Tibial nerve (tissue), 4 donors: Measurements from ENCODE around the gene PCSK5. TPM values are rescaled to one million over a fixed set of nuclear protein-coding genes. Genes with fewer than 3 reads are reported as not detected.

Experiments used
- DNase-seq, 2 donors: peaks; one replicate each; pipeline ENCODE4 v3.0.0-alpha.2; 2019; ENCODE audit warnings: low spot score in 2 of 2
- H3K27ac ChIP-seq, 4 donors: fragments of 200-600 bp; sonication (generic) in 3 of 4; one replicate each; pipeline ENCODE4 v1.5.1; 2017 to 2019; ENCODE audit warnings: mild to moderate bottlenecking in 1 of 4
- H3K27me3 ChIP-seq, 2 donors: fragments of 200-600 bp; sonication (generic) in 1 of 2; one replicate each; pipeline versions ENCODE4 v1.5.1 to v1.6.0; 2017 to 2019
- H3K36me3 ChIP-seq, 3 donors: fragments of 200-600 bp; sonication (generic); one replicate each; pipeline ENCODE4 v1.5.1; 2018 to 2019
- H3K4me1 ChIP-seq, 4 donors: fragments of 200-600 bp; sonication (generic) in 3 of 4; one replicate each; pipeline ENCODE4 v1.5.1; 2017 to 2019
- H3K4me3 ChIP-seq, 4 donors: fragments of 200-600 bp; sonication (generic) in 3 of 4; one replicate each; pipeline ENCODE4 v1.5.1; 2017 to 2019; ENCODE audit warnings: mild to moderate bottlenecking in 1 of 4, moderate library complexity in 1 of 4
- H3K9me3 ChIP-seq, 4 donors: fragments of 200-600 bp; sonication (generic) in 3 of 4; one replicate each; pipeline ENCODE4 v1.5.1; 2017 to 2019
- CTCF ChIP-seq, 5 experiments: fragments of 200-600 bp in 3 of 5; fragments of 450-650 bp in 2 of 5; sonication (generic) in 3 of 5; IDR thresholded peaks; one replicate each; pipeline ENCODE4 v1.5.1; 2016 to 2019; ENCODE audit warnings: antibody characterized with exemption in 5 of 5, mild to moderate bottlenecking in 3 of 5, moderate library complexity in 2 of 5
- EP300 ChIP-seq, 2 donors: sonication (generic); formaldehyde crosslinking; IDR thresholded peaks; one replicate each; pipeline ENCODE4 v1.6.1; 2017; ENCODE audit warnings: antibody characterized with exemption in 2 of 2, mild to moderate bottlenecking in 1 of 2
- POLR2A ChIP-seq, 2 donors: fragments of 450-650 bp; IDR thresholded peaks; one replicate each; pipeline ENCODE4 v1.6.1; 2017; ENCODE audit warnings: antibody characterized with exemption in 2 of 2, mild to moderate bottlenecking in 2 of 2, moderate library complexity in 2 of 2
- WGBS, 2 donors: methylation state at CpG; one replicate each; pipeline ENCODE4 v1.1.5; 2018; 5-methylcytosine and 5-hydroxymethylcytosine counted together
- total RNA-seq, 4 donors: library from RNA; depleted of rRNA; stranded (reverse); fragments of >200 nt; gene quantifications; one replicate each; pipeline ENCODE4 v1.1.0, GENCODE V29; 2016

PCSK5 gene
- total RNA-seq, 4 donors from 2014 or later = 12.5 to 32.7 (median 23.0) TPM

- Histone ChIP-seq H3K27me3 (no peaks in the 10 kb centered on the region), H3K4me3 (no peak overlapping the region), H3K4me1 (no peaks in the 10 kb centered on the region), H3K27ac (no peak overlapping the region), H3K9me3 (no peaks in the 10 kb centered on the region), H3K36me3 (no peaks in the 10 kb centered on the region)
- 79 to 85% methylated on average over 6 of the region's 6 CpGs for WGBS, 2 donors
- no peak for DNase-seq
- no peak for TF ChIP-seq EP300 (IDR thresholded peaks at IDR 0.05)
- no peak for TF ChIP-seq POLR2A (IDR thresholded peaks at IDR 0.05)
- no peak for TF ChIP-seq CTCF (IDR thresholded peaks at IDR 0.05)
These were observed 447.9 kb downstream of the PCSK5 start for GRCh38 chr9:76338418-76338817.

GRCh38 chr9:76341616-76342015, 451.1 kb downstream of the PCSK5 start:
- TF ChIP-seq CTCF (IDR thresholded peaks at IDR 0.05) = no peak
- no peak for DNase-seq
- WGBS, 2 donors = 100% methylated on average over 1 of the region's 1 CpG
- no peak overlapping the region for H3K4me3 ChIP-seq
- H3K9me3 ChIP-seq = no peaks in the 10 kb centered on the region
- no peaks in the 10 kb centered on the region for H3K4me1 ChIP-seq
- no peaks in the 10 kb centered on the region for H3K27me3 ChIP-seq
- no peaks in the 10 kb centered on the region for H3K36me3 ChIP-seq
- H3K27ac ChIP-seq = no peak overlapping the region

GRCh38 chr9:76342201-76342600, 451.7 kb downstream of the PCSK5 start:
- Histone ChIP-seq H3K27me3 (no peaks in the 10 kb centered on the region), H3K4me3 (no peak overlapping the region), H3K27ac (no peak overlapping the region), H3K9me3 (no peaks in the 10 kb centered on the region), H3K4me1 (no peaks in the 10 kb centered on the region), H3K36me3 (no peaks in the 10 kb centered on the region)
- DNase-seq = no peak
- WGBS, 2 donors = 81 to 83% methylated on average over 1 of the region's 1 CpG
- TF ChIP-seq CTCF (IDR thresholded peaks at IDR 0.05) (no peak), POLR2A (IDR thresholded peaks at IDR 0.05) (no peak), EP300 (IDR thresholded peaks at IDR 0.05) (no peak)

GRCh38 chr9:76342858-76343257, 452.4 kb downstream of the PCSK5 start:
- Histone ChIP-seq H3K4me1 (no peaks in the 10 kb centered on the region), H3K27ac (no peak overlapping the region), H3K27me3 (no peaks in the 10 kb centered on the region), H3K4me3 (no peak overlapping the region), H3K36me3 (no peaks in the 10 kb centered on the region), H3K9me3 (no peaks in the 10 kb centered on the region)
- 93 to 95% methylated on average over 2 of the region's 2 CpGs for WGBS, 2 donors
- TF ChIP-seq EP300 (IDR thresholded peaks at IDR 0.05) (no peak), POLR2A (IDR thresholded peaks at IDR 0.05) (no peak), CTCF (IDR thresholded peaks at IDR 0.05) (no peak)
- DNase-seq = no peak

GRCh38 chr9:76349865-76350264, 459.4 kb downstream of the PCSK5 start:
- WGBS, 2 donors = 72 to 81% methylated on average over 1 of the region's 1 CpG
- Histone ChIP-seq H3K9me3 (no peaks in the 10 kb centered on the region), H3K4me1 (no peaks in the 10 kb centered on the region), H3K27me3 (no peaks in the 10 kb centered on the region), H3K4me3 (no peak overlapping the region), H3K27ac (no peak overlapping the region), H3K36me3 (no peaks in the 10 kb centered on the region)
- DNase-seq = no peak
- no peak for TF ChIP-seq EP300 (IDR thresholded peaks at IDR 0.05)
- TF ChIP-seq CTCF (IDR thresholded peaks at IDR 0.05) = no peak
- no peak for TF ChIP-seq POLR2A (IDR thresholded peaks at IDR 0.05)
